ENCODE results near the gene SKAP1. TPM values are rescaled to one million over a fixed set of nuclear protein-coding genes. Genes with fewer than 3 reads are reported as not detected.

Gene SKAP1
- total and polyA plus RNA-seq, 11 donors = 0.25 to 5.3 (median 0.38) TPM; not detected in 6

GRCh38 chr17:48225725-48226567 lies 204.1 kb downstream of the SKAP1 start:
- H3K27ac ChIP-seq = no peak overlapping the region
- no peak overlapping the region for H3K4me3 ChIP-seq
- H3K36me3 ChIP-seq = no peaks in the 10 kb centered on the region
- H3K27me3 ChIP-seq = peaks cover 0 to 40% (median 0%) of the 10 kb centered on the region in 9 donors
- 50 to 62% (median 58%) methylated on average over 6 of the region's 6 CpGs for WGBS, 4 donors
- no peak for TF ChIP-seq POLR2A (IDR thresholded peaks at IDR 0.05)
- TF ChIP-seq CTCF (IDR thresholded peaks at IDR 0.05) = no peak
- ATAC-seq (no peak), DNase-seq (no peak)
- intact Hi-C loops (cut with DNase I) = no loop called here
- no peaks in the 10 kb centered on the region for H3K9me3 ChIP-seq
- H3K4me1 ChIP-seq = no peaks in the 10 kb centered on the region

- Histone ChIP-seq H3K4me1 (no peaks in the 10 kb centered on the region), H3K27ac (no peak overlapping the region), H3K27me3 (peaks cover 0 to 49% (median 0%) of the 10 kb centered on the region in 9 donors), H3K36me3 (no peaks in the 10 kb centered on the region), H3K4me3 (no peak overlapping the region), H3K9me3 (no peaks in the 10 kb centered on the region)
- DNase-seq (no peak), ATAC-seq (no peak)
- TF ChIP-seq CTCF (IDR thresholded peaks at IDR 0.05) = no peak
- TF ChIP-seq POLR2A (IDR thresholded peaks at IDR 0.05) = no peak
- intact Hi-C loops (cut with DNase I) = no loop called here
Observed at GRCh38 chr17:48223945-48224344, 206.1 kb downstream of the SKAP1 start.

- no peaks in the 10 kb centered on the region for H3K4me1 ChIP-seq
- WGBS, 4 donors = 24 to 59% (median 41%) methylated on average over 1 of the region's 1 CpG
Observed at GRCh38 chr17:48219617-48220016, 210.4 kb downstream of the SKAP1 start.

More at GRCh38 chr17:48219617-48220016, 210.4 kb downstream of the SKAP1 start:
- Histone ChIP-seq H3K27ac (no peak overlapping the region), H3K36me3 (no peaks in the 10 kb centered on the region), H3K27me3 (peaks cover 0 to 39% (median 7%) of the 10 kb centered on the region in 9 donors), H3K4me3 (no peak overlapping the region), H3K9me3 (no peaks in the 10 kb centered on the region)
- intact Hi-C loops (cut with DNase I) = no loop called here
- ATAC-seq = no peak
- DNase-seq = no peak
- no peak for TF ChIP-seq POLR2A (IDR thresholded peaks at IDR 0.05)
- TF ChIP-seq CTCF (IDR thresholded peaks at IDR 0.05) = no peak

Data from heart left ventricle (tissue), 16 donors.